SK-N-MC (cell line): ENCODE measurements around the gene FGF19.

ENCODE experiments used
- DNase-seq: peaks from one replicate; pipeline ENCODE4 v3.0.0-alpha.2; 2011; ENCODE audit warnings: low read depth, low spot score
- H3K27ac ChIP-seq: fragments of 200-600 bp; sonication (generic); 2 replicates; pipeline ENCODE4 v1.5.1; 2016; ENCODE audit warnings: mixed run types
- H3K36me3 ChIP-seq: fragments of 200-600 bp; sonication (generic); 2 replicates; pipeline ENCODE4 v1.6.1; 2017; ENCODE audit warnings: antibody characterized with exemption, low read length, mixed read lengths; ENCODE audit not compliant: insufficient read depth
- H3K4me3 ChIP-seq: fragments of 200-600 bp; sonication (generic); 2 replicates; pipeline ENCODE4 v1.5.1; 2016
- H3K9ac ChIP-seq: fragments of 200-600 bp; sonication (generic); 2 replicates; pipeline ENCODE4 v1.8.0; 2017; ENCODE audit warnings: mixed run types, mixed read lengths; ENCODE audit not compliant: insufficient read length
- H3K9me3 ChIP-seq: fragments of 200-600 bp; sonication (generic); 2 replicates; pipeline ENCODE4 v1.6.1; 2017; ENCODE audit warnings: low read depth, mild to moderate bottlenecking, antibody characterized with exemption, low read length, moderate library complexity, mixed read lengths
- EZH2 ChIP-seq: fragments of 200-600 bp; sonication (generic); IDR thresholded peaks from one replicate; pipeline ENCODE4 v1.6.1; 2017; ENCODE audit warnings: antibody characterized with exemption
- FOXP2 ChIP-seq: optimal IDR thresholded peaks from 2 replicates; pipeline ENCODE3; 2011; ENCODE audit warnings: mild to moderate bottlenecking, moderate library complexity; ENCODE audit not compliant: insufficient read depth; ENCODE audit errors: extremely low read length, control extremely low read depth
- POLR2AphosphoS5 ChIP-seq: IDR thresholded peaks from 2 replicates; pipeline ENCODE4 v1.6.1; 2012; ENCODE audit warnings: mild to moderate bottlenecking, low read depth, low read length, borderline replicate concordance

FGF19 gene

DNA sequence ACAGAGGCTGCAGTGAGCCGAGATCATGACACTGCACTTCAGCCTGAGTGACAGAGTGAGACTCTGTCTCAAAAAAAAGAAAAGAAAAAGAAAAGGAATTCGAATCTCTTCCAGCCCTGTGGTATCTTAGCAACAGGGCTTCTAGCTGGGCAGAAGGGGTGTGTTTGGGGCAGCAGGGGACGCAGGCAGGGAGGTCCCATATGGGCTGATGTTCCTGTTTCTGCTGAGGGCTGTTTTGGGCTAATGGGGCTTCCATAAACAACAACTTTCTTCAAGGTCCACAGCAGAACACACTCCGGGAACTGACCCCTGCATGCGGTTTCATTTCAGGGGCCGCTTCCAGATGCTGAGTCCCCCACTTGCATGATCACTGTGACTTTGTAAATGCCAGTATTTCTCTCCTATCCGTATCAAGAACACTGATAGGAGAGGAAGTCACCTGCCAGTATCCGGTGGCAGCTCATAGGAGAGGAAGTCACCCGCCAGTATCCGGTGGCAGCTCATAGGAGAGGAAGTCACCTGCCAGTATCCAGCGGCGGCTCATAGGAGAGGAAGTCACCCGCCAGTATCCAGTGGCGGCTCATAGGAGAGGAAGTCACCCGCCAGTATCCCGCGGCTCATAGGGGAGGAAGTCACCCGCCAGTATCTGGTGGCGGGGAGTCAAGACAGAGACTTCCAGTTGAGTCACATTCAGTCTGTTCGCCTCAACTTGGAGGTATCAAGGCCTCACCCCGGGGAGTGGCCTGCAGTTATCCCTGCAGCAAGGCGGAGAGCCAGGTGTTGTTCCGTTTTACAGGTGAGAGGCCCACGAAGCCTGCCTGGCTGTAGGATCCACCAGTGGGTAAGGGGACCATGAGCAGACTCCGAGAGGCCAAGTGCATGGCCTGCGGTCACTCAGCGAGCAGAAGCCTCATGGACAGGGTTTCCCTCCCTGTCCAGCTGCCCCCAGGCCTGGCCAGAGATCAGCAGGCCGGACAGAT lies 8.3 kb upstream of the FGF19 start:
- TF ChIP-seq FOXP2 (no peak), EZH2 (no peak), POLR2AphosphoS5 (no peak)
- Histone ChIP-seq H3K36me3 (no peaks in the 10 kb centered on the region), H3K9ac (no peak overlapping the region), H3K27ac (no peak overlapping the region), H3K9me3 (no peaks in the 10 kb centered on the region), H3K4me3 (no peak overlapping the region)
- no peak for DNase-seq

GRCh38 chr11:69708736-69709401 lies 5.0 kb upstream of the FGF19 start:
- Histone ChIP-seq H3K36me3 (no peaks in the 10 kb centered on the region), H3K4me3 (no peak overlapping the region), H3K9ac (no peak overlapping the region), H3K27ac (no peak overlapping the region), H3K9me3 (no peaks in the 10 kb centered on the region)
- no peak for TF ChIP-seq FOXP2
- no peak for TF ChIP-seq POLR2AphosphoS5
- no peak for TF ChIP-seq EZH2
- no peak for DNase-seq

GRCh38 chr11:69707176-69707575 lies 3.4 kb upstream of the FGF19 start:
- TF ChIP-seq POLR2AphosphoS5: no peak
- TF ChIP-seq FOXP2: no peak
- no peak for TF ChIP-seq EZH2
- no peak overlapping the region for H3K9ac ChIP-seq
- no peak for DNase-seq

GRCh38 chr11:69705901-69706787 lies 2.3 kb upstream of the FGF19 start:
- Histone ChIP-seq H3K4me3 (no peak overlapping the region; the same call in 1 of the 2 replicates), H3K9ac (no peak overlapping the region), H3K36me3 (no peaks in the 10 kb centered on the region), H3K9me3 (no peaks in the 10 kb centered on the region), H3K27ac (no peak overlapping the region)
- DNase-seq: no peak
- no peak for TF ChIP-seq FOXP2
- no peak for TF ChIP-seq POLR2AphosphoS5
- no peak for TF ChIP-seq EZH2

More at GRCh38 chr11:69707176-69707575, 3.4 kb upstream of the FGF19 start:
- no peak overlapping the region for H3K27ac ChIP-seq
- no peaks in the 10 kb centered on the region for H3K36me3 ChIP-seq
- peak overlapping the region; percentile 8; the same call in 1 of the 2 replicates for H3K4me3 ChIP-seq
- H3K9me3 ChIP-seq: no peaks in the 10 kb centered on the region

GRCh38 chr11:69705351-69705811 lies 1.6 kb upstream of the FGF19 start:
- Histone ChIP-seq H3K9me3 (no peaks in the 10 kb centered on the region), H3K27ac (no peak overlapping the region), H3K4me3 (peak overlapping the region; percentile 88), H3K36me3 (no peaks in the 10 kb centered on the region), H3K9ac (no peak overlapping the region)
- TF ChIP-seq POLR2AphosphoS5: no peak
- TF ChIP-seq EZH2: no peak
- no peak for TF ChIP-seq FOXP2
- DNase-seq: peak; percentile 45

- no peak for DNase-seq
- Histone ChIP-seq H3K36me3 (no peaks in the 10 kb centered on the region), H3K9me3 (no peaks in the 10 kb centered on the region), H3K9ac (peak overlapping the region; percentile 62), H3K27ac (no peak overlapping the region), H3K4me3 (peak overlapping the region; percentile 88)
- TF ChIP-seq POLR2AphosphoS5 (no peak), EZH2 (no peak), FOXP2 (no peak)
These were observed 859 bp upstream of the FGF19 start for GRCh38 chr11:69704508-69705253.

DNA sequence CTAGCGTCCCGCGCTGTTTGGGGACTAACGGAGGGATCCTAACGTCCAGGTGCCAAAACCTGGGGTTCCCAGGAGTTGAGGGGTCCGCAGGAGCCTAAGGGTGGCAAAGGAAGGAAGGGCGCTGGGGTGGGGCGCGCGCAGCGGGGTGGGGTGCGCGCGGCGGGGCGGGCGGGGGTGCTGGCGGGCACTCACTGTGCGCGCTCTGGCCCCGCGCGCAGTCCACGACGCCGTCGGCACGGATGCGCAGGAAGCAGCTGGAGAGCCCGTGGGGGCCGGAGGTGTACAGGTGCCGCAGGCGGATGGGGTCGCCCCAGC lies 412 bp downstream of the FGF19 start:
- Histone ChIP-seq H3K27ac (no peak overlapping the region), H3K9ac (no peak overlapping the region), H3K4me3 (peak overlapping the region; percentile 88), H3K36me3 (no peaks in the 10 kb centered on the region), H3K9me3 (no peaks in the 10 kb centered on the region)
- no peak for DNase-seq
- TF ChIP-seq POLR2AphosphoS5 (no peak), FOXP2 (no peak), EZH2 (no peak)
